Measurements from ENCODE around the gene KRTDAP.
"Not testable (repeated sequence)": the region's sequence is repeated elsewhere in the genome, so short reads cannot be mapped to it uniquely, and the experiment has no call there.

Gene KRTDAP

DNA sequence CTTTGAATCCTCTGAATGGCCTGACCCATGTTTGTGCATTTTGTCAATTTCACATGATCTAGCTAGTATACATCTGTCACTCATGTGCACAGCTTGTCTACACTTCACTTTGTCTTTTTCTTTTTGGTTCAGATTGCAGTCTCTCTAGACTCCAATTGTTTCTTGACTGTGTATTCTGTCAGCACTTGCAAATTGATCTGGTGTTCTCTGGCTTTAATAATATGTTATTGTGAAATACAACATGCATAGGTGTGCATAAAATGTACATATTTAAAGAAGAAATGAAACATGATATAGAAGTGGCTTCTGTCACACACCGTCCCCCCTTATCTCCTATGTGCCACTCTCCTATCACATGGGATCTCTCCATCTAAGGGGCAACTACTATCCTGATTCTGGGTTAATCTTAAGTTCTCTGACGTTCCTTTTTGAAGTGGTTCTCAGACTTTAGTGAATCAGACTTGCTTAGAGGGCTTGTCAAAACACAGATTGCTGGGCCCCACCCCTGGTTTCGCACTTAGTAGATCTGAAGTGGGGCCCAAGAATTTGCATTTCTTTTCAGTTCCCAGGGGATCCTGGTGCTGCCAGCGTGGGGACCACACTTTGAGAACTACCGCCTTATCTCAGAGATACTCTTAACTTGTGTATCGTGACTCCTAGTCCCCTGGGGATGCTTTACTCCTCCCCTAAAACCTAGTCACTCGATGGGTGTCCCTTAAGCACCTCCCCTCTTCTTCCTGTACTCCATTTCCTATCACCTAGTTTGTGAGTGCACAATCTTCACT, 5.8 kb downstream of the KRTDAP start:
- DNase-seq (ENCODE audit: low read depth) = no peak

DNA sequence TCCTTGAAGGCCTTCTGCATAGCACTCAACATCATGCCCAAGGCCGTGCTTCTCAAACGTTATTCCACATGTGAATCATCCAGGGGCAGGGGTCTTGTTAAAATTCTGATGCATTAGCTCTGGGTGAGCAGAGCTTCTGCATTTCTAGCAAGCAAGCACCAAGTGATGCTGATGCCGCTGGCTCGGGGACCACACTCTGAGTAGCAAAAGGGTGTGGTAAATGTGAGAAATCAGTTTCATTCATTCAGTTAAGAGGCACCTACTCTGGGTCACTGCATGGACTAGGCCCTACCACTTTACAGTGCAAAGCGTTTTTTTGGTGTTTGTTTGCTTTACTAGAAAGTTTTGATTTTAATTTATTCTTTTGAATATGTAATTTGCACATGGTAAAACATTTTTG, 7.2 kb downstream of the KRTDAP start:
- no peak for DNase-seq (ENCODE audit: low read depth)

DNA sequence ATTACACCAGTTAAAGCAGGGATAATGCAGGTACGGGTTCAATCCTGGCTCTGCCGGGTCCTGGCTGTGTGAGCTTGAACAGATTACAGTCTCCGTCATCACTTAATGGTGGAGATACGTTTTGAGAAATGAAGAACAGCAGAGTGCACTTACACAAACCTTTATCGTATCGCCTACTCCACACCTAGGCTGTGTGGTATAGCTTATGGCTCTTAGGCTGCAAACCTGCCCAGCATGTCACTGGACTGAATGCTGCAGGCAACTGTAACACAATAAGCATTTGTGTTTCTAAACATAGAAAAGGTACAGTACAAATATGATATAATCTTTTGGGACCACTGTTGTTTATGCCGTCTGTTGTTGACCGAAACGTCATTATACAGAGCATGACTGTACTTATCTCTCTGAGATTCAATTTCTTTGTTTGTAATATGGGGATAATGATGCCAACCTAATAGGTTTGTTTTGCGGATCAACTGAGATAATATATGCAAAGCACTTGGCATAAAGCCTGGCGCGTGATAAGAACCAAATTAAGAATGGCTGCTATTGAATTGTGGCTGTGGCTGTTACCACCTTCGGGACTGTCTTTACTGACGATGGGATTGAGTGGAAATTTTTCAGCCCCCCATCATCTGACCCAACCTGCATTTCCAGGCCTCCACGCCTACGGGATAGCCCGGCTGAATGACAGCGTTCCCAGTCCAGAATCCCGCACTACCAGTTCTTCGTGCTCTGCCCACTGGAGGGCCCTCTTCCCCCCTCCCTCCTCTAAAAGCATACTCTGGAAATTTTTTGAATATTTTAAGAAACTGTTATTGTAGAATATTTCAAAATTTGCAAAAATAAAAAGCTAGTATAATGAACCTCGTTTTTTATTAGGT, 11.2 kb downstream of the KRTDAP start:
- DNase-seq (ENCODE audit: low read depth) = no peak

DNA sequence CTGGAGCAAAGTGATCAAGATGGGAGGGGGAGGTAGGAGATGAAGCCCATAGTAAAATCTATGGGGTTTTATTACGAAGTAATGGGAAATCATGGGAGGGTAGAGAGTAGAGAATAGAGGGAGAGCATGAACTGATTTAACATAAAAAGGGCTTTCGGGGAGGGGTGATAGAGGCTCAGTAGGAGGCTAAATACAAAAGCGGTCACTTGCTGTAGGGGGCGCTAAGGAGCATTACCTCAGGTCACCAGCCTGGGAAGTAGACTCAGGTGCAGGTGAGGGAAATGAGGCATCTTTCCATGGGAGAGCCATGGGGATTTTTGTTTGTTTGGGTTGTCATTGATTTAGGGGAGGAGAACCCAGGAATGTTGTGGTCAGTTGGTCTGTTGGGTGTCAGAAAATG, 14.1 kb downstream of the KRTDAP start:
- no peak for DNase-seq (ENCODE audit: low read depth)

DNA sequence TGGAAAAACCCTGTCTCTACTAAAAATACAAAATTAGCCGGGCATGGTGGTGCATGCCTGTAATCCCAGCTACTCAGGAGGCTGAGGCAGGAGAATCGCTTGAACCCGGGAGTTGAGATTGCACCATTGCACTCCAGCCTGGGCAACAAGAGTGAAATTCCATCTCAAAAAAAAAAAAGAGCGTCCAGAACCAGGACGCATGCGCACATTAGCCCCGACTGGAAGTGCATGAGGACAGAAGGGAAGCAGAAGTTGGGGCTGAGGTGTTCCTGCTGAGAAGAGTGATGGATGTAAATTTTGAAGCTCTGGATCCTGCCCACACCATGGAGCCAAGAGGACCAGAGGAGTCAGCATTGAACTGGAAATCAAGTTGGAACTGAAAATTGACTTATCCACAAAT, 15.7 kb downstream of the KRTDAP start:
- not testable (repeated sequence) for DNase-seq (ENCODE audit: low read depth)

DNA sequence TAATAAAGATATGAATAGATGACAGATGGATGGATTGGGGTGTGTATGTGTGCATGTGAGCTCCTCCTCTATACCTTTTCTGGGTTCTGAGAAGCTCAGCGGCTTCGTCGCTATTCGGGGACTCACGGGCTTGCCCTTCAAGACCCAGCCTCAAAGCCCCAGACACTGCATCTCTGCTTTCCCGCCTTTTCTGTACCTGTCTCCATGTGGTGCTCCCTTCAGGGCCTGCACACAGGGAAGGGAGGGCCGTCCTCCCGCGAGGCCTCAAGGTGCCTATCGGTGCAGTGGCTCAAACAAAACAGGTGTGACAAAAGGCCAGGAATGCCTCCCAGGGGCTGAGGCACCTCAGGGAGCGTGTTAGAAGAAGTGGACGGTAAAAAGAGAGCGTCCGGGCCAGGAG, 16.2 kb downstream of the KRTDAP start:
- DNase-seq (ENCODE audit: low read depth) = no peak

DNA sequence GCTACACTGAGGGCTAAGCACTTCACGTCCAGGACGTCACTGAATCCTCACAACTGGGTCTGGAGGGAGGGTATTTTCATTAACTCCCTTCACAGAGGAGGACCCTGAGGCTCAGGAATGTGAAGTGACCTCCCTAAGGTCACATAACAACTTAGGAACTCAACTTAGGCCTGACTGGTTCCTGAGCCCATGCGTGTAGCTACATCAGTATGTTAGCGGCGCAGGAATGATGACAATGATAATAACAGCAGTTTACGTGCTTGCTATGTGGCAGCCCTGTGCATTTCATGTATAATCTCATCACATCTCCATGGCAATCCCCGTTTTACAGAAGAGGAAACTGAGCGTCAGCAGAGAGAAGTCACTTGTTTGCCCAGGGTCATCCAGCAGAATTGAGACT, 18.3 kb downstream of the KRTDAP start:
- DNase-seq (ENCODE audit: low read depth) = no peak

DNA sequence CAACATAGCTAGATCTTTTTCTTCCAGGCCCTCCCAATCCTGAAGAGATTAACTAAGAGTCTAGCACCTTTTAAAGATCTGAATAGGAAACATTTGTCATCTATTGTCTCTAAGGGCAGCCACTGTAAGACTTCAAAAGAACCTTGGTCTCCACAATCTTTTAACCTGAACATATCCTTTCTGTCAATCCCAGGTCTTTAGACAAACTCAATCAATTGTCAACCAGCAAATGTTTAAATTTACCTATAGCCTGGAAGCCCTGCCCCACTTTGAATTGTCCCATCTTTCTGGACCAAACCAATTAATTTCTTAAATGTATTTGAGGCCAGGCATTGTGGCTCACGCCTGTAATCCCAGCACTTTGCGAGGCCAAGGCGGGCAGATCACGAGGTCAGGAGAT, 19.2 kb downstream of the KRTDAP start:
- not testable (repeated sequence) for DNase-seq (ENCODE audit: low read depth)

DNA sequence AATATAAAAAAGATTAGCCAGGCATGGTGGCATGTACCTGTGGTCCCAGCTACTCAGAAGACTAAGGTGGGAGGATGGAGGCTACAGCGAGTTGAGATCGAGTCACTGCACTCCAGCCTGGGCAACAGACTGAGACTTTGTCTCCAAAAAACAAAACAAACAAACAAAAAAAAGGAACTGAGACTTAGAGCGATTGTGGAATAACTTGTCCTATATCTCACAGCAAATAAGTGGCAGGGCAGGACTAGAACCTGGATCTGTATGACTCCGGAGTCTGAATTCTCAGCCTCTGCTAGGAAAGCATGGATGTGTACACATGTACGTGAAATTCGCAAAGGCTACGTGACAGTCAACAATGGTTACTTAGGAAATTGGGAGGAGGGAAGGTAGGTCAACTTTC, 20.1 kb downstream of the KRTDAP start:
- no peak for DNase-seq (ENCODE audit: low read depth)

DNA sequence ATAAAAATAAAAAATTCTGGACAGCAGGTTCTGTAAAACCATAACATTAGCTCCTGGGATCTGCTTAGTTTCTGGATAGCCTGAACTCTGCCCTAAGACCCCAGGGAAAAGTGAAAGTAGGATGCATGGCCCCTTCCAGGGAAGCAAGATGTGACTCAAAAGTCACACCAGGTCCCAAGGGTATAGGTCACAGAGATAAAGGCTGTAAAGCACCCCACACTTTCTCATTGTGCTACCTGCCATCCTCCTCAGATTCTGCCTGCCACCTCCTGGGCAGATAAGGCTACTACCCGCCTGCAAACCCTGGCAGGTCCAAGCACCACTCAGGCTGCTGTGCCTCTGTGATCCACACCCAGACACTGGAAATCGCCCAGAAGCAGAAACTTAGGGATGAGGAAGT, 21.6 kb downstream of the KRTDAP start:
- DNase-seq (ENCODE audit: low read depth) = no peak

DNA sequence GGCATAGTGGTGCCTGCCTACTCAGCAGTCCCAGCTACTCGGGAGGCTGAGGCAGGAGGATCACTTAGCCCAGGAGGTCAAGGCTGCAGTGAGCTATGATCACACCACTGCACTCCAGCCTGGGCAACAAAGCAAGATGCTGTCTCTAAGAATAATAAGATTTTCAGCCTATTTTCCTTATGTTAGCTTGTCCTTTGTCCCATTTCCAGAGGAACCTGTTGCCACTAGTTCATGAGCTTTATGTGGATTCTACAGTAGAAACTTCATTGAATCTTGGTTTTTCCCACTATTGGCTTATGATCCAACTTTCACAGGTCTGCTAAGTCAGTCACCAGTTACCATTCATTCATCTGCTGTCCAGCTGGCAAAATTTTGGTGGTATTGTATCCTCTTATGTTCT, 24.0 kb downstream of the KRTDAP start:
- DNase-seq (ENCODE audit: low read depth) = no peak

DNA sequence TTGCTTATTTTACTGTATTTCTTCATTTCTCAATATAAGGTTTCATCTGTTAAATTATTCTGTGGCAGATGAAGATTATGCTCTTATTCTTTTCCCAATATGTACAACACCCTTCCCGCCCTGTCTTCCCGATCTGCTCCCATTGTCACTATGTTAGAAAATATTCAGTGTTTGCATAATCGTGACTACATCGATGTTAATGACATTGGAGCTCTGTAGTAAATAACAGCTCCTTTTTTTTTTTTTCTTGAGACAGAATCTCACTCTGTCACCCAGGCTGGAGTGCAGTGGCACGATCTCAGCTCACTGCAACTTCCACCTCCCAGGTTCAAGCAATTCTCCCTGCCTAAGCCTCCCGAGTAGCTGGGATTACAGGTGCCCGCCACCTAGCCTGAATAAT, 27.3 kb downstream of the KRTDAP start:
- not testable (repeated sequence) for DNase-seq (ENCODE audit: low read depth)

DNA sequence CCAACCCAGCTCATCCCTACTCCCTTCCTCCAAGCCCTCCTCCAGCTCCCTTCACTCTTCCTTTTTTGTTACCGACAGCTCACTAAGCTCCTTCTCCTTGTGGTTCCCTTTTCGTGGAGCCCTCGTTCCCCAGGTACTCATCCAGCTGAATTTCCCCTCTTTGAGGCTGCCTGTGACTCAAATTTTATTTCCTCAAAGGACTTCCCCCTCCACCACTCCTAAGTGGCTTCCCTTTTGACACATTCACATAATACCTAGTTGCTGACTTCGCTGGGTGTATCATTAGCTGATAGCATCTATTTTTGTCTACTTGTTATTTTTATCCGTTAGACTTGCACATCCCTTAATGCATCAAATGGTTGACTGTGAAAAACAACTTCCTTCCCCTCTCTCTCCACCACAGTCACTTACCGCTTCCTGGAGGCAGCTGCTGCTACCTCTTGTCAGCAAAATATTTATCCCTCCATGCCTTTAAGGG, 27.7 kb downstream of the KRTDAP start:
- no peak for DNase-seq (ENCODE audit: low read depth)

DNA sequence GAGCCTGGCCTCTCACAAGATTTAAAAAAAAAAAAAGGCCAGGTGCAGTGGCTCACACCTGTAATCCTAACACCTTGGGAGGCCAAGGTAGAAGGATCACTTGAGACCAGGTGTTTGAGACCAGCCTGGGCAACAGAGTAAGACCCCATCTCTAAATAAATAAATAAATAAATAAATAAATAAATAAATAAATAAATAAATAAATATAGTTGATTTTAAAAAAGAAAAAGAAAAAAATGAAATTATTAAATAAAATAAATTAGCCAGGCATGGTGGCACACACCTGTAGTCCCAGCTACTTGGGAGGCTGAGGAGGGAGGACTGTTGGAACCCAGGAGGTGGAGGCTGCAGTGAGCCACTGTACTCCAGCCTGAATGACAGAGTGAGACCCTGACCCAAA, 28.5 kb downstream of the KRTDAP start:
- not testable (repeated sequence) for DNase-seq (ENCODE audit: low read depth)

DNA sequence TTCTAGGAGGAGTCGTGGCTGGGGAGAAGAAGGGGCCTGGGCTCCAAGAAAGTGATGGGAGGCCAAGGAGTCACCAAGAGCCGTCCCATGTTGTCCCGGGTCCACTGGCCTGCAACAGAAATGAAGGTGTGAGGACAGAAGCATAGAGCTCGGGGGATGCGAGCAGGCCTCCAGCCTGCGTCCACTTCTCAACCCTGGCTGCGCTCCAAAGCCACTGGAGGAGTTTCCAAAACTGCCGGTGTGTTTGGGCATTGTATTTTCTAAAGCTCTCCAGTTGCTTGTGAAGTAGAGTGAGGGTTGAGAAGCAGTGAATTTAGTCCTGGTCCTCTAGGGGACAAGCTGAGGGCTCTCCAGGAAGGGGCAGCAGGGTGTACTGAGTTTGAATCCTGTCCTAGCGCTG, 29.2 kb downstream of the KRTDAP start:
- no peak for DNase-seq (ENCODE audit: low read depth)

DNA sequence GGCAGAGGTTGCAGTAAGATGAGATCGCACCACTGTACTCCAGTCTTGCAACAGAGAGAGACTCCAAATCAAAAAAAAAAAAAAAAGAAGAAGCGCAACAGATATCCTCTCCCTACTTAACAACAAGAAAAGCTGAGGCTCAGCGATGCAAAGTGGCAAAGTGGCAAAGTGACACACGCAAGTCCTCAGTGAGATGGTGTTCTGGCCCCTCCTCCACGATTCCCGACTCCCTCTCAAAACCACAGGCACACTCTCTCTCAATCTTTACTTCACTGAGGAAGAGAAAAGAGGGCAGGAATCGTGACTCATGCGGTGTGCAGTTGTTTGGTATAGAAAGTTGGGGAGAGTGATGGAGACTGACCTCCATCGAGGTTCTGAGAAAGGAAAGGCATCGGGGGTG, 29.7 kb downstream of the KRTDAP start:
- no peak for DNase-seq (ENCODE audit: low read depth)

DNA sequence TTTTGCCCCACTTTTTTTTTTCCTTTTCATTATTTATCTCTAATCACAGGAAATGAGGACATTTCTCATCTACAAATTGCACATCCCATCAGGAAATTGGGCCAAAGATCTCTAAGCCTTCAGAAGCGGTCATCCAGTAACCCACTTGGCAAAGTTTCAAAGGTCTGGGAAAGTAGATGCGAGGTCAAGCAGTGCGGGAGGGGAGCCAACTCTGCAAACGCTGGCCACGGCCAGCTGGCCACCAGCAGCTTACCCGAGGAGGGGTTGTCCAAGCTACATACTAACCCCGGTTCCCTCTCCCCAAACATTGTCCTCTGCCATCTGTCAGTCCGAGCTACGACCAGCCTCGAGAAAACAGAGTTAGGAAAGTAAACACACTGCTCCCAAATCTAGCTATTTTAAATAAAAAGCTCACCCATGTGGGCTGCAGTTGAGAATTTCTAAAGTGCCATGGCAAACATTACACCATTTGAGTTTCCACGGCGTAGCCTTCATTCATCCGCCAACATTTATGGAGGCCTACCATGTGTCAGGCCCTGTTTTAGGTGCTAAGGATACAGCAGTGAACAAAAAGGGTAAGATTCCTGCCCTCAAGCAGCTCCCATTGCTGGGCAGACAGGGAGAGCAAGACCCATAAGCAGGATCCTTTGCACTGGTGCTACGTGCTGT, 30.7 kb downstream of the KRTDAP start:
- DNase-seq (ENCODE audit: low read depth) = no peak

DNA sequence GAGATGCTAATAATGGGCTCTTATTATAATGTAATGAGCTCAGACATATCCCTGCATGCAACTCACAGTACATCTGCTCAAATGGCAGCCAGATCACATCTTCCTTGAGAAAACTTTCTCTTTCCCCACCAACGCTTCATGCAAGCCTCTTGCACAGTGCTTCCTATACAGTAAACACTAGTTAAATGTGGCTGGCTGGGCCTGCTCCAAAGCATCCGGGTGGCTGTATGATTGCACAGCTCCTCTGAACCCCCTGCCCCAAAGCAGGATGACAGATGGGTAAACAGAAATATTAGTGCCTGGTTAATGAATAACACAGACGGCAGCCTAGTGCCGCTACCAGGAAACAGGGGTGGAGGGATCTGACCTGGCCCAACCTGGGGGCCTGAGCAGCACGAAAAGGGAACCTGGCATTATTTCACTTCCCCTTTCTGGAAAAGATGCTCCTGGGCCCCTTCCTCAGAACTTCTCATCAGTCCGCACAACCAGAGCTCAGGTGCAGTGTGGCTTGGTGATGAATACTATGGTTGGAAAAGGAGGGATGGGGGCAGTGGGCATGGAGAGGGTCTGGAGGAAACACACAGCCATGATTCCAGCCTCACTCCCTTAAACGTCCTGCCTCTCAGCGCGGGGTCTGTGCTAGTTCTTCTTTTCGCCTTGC, 31.4 kb downstream of the KRTDAP start:
- no peak for DNase-seq (ENCODE audit: low read depth)

DNA sequence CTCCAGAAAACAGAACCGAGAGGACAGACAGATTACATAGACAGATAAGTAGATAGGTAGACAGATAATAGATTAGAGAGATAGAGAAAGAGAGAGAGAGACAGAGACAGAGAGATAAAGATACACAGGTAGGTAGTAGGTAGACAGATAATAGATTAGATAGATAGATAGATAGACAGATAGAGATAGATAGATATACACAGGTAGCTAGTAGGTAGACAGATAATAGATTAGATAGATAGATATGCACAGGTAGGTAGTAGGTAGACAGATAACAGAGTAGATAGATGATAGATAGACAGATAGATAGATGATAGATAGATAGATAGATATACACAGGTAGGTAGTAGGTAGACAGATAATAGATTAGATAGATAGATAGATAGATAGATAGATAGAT, 32.1 kb downstream of the KRTDAP start:
- DNase-seq (ENCODE audit: low read depth) = no peak

DNA sequence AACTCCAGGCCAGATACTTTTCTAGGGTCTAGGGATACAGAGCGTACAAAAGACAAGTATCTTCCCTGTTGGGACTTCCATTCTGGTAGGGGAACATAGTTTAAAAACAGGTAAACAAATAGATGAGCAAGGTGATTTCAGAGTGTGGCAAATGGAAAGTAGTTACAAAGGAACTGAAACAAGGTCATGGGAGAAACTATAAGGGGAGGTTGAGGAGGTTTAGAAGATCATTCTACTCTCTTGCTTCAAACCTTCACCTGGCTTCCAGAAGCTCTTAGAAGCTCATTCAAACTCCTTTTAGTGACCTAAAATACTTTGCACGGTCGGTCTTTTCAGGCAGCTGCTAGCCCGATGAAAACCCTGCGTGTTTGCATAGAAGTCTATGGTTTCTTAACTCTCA, 33.1 kb downstream of the KRTDAP start:
- DNase-seq (ENCODE audit: low read depth) = no peak

DNA sequence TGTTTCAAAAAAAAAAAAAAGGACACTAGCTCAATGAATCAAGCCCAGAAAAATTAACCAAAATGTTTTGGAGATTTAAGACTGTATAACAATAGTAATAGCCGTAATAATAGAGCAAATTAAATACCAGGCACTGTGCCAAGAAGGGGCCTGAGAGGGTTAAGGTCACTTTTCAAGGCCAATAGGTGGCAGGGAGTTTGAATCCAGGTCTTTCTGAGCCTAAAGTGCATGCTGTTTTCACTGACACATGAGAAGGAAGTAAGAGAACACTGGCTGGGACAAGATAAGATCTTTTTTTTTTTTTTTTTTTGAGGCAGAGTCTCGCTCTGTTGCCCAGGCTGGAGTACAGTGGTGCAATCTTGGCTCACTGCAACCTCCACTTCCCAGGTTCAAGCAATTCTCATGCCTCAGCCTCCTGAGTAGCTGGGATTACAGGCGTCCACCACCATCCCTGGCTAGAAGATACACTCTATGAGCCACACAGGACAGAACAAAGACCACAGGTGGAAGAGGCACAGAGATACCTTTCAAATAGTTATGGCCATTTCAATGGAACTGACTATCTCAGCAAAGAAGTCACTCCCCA, 34.6 kb downstream of the KRTDAP start:
- DNase-seq (ENCODE audit: low read depth) = no peak

DNA sequence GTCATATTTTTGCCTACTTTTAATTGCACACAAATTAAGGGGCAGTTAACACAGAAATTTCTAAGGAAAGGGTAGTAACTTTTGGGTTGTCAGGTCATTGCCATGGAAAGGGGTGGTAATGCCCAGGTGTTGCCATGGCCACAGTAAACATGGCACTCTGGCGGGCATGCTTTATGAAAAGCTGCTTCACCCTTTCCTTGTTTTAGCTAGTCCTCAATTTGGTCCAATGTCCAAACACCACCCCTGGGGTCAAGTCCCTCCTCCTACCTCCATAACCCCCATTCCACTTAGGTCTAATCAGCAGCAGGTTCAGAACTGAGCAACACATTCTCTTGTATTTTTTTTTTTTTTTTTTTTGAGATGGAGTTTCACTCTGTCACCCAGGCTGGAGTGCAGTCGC, 35.6 kb downstream of the KRTDAP start:
- no peak for DNase-seq (ENCODE audit: low read depth)

Data from non-pigmented ciliary epithelial cell (primary cell).